ENCODE results near the gene SLC25A24.
"Not testable (repeated sequence)": the region's sequence is repeated elsewhere in the genome, so short reads cannot be mapped to it uniquely, and the experiment has no call there.

Gene SLC25A24

DNA sequence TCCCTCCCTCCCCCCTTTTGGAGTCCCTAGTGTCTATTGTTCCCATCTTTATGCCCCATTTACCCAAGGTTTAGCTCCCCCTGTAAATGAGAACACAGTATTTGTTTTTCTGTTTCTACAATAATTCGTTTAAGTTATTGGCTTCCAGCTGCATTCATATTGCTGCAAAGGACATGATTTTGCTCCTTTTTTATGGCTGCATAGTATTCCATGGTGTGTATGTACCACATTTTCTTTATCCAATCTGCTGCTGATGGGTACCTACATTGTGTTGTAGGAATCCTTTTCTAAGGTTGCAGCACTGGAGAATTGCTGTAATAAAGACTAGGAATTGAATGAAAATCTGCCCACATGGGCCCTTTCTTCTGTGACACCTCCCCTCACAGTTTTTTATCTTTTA lies 6.8 kb downstream of the SLC25A24 start:
- DNase-seq: no peak

DNA sequence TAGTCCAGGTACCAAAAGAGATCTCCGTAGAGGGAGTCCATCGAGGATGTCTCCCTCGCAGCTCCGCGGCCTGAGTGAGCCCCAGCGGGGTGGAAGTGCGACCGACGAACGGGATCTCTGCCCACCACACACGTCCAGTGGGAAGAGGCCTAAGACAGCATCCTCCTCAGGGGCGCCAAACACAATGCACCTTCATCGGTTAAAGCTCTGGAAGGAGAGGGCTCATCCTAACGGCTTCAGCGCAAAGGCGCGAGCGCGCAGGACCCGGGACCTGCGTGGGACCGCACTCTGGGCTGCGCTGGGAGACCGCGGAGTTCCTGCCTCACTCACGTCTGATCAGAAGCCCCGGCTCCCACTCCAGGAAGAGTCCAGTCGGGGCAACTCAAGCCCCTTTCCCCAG lies 7.6 kb downstream of the SLC25A24 start:
- no peak for DNase-seq

DNA sequence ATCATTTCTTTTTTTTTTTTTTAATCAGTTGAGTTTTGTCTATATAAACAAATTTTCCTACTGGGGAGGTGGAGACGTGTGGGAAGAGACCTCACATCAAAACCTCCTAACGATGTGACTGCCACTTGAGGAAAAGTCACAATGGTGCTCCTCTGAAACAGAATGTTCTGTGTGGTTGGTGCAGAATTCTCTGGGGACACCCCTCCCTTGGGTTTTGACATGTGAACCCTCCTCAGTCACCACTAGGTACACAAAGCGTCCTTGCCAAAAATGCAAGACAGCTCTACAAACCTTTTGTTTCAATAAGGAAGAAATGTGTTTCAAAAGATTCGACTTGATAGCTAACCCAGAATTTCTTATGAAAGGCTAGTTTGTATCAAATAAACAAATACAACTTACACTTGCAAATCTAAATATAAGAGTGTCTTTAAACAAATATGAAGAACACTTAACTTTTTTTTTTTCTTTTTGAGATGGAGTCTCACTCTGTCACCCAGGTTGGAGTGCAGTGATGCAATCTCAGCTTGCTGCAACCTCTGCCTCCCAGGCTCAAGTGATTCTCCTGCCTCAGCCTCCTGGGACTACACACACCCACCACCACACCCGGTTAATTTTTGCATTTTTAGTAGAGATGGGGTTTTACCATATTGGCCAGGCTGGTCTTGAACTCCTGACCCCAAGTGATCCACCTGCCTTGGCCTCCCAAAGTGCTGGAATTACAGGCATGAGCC lies 9.3 kb downstream of the SLC25A24 start:
- no peak for DNase-seq

DNA sequence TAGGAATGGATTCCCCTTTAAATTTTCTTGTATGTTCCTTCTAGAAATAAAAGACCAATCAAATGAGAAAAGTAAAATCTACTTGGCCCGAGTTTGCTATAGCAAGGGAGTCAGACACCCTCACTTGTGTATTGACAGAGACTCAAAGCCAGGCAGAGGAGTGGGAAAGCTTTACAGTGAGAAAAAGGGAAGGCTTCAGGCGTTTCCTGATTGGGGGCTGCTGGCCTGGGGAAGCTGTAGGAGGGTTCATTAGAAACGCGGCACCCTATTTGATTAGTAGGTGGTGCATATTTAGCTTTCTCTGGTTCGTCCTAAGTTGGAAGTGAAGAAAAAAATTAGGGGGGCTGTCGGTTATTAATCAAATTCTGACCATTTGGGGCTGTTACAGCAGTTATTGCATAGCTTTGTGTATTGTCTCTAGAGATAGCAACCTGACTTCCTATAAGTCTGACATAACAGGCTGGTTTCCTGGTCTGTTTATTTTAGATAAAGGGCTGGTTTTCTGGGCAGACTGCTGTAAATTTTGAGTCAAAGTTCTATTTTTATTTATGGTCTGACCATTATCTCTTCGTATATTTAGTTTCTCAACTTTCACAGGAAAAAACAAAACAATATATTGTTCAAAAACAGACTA lies 10.0 kb downstream of the SLC25A24 start:
- DNase-seq: no peak

DNA sequence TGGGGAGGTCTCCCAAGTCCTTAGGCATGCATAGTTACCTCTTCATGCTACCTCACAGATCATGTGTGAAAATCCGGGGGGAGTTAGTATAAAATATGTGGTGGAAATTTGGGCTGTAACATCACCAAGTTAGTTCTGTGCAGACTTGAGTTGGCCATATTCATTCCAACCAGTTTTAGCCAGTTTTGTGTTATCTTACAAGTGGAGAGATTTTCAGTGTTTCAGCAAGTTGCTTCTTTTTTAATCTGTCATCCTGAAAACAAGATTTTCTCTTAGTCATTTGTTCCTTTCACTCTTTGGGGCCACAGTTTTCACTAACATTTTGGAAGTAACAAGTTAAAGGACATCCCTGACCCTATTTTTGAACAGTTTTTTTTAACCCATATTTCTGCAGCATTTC lies 11.3 kb downstream of the SLC25A24 start:
- DNase-seq: no peak

DNA sequence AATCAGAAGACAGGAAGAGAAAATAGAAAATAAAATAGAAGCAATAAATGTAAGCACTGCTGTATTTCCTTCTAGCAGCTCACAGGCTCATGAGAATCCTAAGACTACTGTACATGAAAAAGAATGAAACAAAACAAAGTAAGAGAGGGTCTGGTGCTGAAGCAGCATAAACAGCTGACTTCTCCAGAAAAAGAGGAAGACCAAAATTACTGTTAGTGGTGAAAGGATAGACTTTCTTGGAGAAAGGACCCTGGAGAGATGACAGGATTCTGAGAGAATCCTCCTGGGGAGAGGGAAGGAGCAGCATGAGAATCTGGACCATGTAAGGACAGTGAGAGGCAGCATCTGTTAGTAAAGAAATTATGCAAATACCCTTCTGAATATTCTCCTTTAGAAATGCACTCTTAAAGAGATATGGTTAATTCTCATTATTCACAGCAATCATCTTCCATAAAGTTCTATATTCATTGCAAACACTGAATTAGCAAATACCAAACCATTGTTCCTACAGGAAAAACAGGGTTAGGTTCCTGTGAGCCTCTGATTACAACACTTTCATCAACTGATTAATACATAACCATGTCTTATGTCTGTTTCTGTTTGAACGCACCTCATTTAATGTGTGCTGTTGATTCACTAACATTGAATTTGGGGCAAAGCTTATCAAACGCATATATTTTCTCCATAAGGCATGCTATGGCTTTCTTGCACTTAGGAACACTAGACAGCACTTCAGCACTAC lies 17.0 kb downstream of the SLC25A24 start:
- DNase-seq: no peak

DNA sequence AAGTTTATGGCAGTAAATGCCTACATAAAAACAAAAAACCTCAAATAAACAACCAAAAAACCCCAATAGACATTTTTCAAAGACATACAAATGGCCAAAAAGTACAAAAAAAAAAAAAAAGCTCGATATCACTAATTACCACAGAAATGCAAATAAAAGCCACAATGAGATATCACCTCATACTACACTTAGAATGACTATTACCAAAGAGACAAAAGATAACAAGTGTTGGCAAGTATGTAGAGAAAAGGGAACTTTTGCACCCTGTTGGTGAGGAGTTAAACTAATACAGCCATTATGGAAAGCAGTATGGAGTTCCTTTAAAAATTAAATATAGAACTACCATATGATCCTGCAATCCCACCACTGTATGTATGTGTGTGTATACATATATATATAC lies 21.1 kb downstream of the SLC25A24 start:
- no peak for DNase-seq

DNA sequence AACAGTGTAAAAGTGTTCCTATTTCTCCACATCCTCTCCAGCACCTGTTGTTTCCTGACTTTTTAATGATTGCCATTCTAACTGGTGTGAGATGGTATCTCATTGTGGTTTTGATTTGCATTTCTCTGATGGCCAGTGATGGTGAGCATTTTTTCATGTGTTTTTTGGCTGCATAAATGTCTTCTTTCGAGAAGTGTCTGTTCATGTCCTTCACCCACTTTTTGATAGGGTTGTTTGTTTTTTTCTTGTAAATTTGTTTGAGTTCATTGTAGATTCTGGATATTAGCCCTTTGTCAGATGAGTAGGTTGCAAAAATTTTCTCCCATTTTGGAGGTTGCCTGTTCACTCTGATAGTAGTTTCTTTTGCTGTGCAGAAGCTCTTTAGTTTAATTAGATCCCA lies 37.7 kb downstream of the SLC25A24 start:
- not testable (repeated sequence) for DNase-seq

DNA sequence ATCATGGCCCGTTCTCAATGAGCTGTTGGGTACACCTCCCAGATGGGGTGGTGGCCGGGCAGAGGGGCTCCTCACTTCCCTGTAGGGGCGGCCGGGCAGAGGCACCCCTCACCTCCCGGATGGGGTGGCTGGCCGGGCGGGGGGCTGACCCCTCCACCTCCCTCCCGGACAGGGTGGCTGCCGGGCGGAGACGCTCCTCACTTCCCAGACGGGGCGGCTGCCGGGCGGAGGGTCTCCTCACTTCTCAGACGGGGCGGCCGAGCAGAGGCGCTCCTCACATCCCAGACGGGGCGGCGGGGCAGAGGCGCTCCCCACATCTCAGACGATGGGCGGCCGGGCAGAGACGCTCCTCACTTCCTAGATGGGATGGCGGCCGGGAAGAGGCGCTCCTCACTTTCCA lies 40.2 kb downstream of the SLC25A24 start:
- DNase-seq: not testable (repeated sequence)

DNA sequence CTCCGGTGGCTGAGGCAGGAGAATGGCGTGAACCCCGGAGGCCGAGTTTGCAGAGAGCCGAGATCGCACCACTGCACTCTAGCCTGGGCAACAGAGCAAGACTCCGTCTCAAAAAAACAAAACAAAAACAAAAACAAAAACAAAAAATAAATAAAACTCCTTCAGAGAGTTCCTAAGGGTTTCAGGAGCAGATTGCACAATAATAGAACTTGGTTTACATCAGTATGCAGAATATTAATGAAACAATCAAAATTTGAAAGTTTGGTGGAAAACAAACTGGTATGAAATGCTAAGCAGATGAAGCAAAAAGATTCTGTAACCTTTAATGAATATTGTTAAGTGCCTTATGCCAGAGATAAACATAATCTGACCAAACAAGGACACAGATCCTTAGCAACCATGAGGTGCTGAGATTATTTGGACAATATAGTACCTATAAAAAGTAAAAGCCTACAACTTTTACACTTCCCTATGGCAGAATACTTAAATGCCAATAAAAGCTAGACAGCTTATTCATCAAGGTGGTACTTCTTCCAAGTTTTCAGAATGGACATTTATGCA lies 41.2 kb downstream of the SLC25A24 start:
- DNase-seq: no peak

DNA sequence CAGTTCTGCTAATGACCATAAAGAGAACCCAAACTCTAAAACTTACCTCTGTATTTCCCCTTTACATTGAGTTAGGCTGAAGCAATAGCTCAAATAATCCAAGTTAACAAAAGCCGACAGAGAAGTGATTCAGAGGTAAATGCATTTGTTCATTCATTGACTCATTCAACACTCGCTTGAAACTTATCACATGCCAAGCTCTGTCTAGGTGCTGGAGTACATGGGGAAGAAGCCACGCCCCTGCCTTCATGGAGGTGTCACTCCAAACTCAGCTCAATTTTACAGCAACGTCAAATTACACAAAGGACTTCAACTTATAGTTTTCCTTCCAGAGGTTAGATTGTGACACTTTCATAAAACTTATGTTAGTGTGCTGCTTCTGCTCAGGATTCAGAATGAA lies 45.8 kb downstream of the SLC25A24 start:
- DNase-seq: no peak

DNA sequence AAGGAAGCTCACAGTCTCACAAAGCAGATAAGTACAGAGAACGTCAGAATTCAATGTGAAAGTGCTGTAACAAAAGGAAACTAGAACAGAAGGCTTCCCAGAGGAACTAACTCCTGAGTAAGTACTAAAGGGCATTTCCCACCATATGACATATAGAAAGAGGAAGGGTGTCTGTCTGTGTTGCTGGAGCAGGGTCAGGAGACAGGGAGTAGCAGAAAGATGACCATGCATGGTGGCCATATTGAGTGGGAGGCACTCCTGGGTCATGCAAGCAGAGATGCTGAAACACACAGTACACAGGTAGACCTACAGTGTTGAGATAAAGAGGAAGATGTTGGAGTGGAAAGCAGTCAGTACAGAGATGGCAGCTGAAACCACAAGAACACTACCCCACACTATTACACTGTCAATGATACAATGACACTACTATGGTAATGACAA lies 47.3 kb downstream of the SLC25A24 start:
- no peak for DNase-seq

DNA sequence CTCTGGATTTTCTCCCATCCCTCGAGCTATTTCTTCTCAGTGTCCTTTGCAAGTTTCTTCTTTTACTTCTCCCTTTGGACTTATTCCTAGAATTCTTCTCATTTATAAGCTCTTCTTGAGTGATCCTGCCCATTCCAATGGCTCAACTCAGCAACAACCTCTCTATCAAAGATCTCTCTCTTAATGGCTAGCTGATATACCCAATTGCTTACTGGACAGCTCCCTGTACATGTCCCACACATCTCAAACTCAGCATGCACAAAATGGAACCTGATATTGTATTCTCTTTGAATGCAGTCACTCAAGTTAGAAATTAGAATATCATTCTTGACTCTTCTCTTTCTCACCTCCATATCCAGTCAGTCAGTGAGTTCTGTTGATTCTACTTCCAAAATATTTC lies 48.6 kb downstream of the SLC25A24 start:
- DNase-seq: no peak

DNA sequence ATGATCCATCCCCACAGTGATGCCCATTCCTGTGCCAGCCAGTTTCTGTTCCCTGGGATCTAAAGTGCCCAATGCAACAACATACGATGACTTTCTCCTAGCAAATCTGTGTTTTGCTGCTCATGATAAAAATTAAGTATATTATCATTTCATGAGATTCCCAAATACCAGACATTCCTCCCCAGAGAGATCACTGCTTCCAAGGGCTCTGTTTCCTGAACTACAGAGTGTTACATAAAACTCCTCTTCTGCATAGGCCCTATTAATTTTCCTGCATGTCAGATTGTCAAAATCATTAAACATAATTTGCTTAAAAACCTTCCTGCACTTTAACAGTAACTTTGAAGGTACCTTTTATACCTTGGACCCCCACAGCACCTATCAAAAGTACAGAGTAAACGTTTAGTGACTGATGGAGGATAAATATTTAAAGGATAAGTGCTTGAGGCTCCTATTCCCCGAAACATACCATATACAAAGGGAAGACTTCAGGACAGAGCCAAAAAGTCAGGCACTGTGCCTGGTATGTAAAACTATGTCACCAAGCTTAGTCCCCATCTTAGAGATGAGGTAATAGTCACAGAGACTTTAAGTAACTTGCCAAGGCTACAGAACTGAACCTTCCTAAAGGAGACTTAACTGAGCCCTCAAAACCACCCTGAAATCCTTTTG lies 50.2 kb downstream of the SLC25A24 start:
- DNase-seq: no peak

DNA sequence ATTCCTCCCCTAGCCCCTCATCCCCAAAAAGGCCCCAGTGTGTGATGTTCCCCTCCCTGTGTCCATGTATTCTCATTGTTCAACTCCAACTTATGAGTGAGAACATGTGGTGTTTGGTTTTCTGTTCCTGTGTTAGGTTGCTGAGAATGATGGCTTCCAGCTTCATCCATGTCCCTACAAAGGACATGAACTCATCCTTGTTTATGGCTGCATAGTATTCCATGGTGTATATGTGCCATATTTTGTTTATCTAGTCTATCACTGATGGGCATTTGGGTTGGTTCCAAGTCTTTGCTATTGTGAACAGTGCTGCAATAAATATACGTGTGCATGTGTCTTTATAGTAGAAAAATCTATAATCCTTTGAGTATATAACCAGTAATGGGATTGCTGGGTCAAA lies 55.6 kb downstream of the SLC25A24 start:
- DNase-seq: not testable (repeated sequence)

DNA sequence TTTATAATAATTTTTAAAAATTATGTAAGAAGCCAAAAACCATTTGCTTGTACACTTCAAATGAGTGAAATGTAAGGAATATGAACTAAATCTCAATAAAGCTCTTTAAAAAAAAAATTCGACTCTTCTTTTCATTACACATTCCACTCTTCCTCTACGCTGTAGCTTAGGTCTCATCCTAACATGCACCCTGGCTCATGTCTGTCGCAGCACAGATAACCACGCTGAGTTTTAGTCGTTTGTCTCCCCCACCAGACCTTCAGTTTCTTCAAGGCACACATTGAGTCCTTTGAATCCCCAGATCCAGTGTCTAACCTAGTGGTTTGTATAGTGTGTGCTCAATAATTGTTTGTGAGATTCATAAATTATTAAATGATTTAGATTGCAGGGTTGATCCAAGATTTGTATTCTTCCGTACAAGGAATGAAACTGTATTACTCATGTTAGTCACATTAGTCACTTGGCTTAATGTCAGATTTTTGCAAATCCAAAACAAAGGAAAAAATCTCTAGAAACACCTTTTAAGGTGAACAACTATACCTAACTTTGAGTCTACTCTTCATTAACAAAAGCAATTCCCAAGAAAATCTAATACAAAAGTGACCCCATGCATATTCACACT lies 57.3 kb downstream of the SLC25A24 start:
- DNase-seq: no peak

DNA sequence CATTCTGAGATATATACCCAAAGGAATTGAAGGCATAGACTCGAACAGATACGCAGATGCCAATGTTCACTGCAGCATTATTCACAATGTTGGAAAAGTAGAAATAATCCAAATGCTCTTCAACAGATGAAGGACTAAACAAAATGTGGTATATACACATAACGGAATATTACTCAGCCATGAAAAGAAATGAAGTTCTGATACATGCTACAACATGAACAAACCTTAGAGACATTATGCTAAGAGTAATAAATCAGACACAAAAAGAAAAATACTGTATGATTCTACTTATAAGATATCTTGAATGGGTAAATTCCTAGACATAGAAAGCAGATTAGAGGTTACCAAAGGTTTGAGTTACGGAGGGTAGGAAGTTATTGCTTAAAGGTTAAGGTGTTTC lies 57.9 kb downstream of the SLC25A24 start:
- no peak for DNase-seq

DNA sequence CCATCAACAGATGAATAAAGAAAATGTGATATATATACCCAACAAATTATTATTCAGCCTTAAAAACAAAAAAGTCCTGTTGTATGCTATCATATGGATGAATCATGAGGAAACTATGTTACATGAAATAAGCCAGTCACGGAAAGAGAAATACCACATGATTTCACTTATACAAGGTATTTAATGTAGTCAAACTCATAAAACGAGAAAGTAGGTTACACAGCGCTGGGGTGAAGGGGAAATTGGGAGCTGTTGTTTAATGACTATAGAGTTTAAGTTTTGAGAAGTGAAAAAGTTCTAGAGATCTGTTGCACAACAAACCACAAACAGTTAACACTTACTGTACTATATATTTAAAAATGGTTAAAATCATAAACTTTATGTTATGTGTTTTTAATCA lies 58.5 kb downstream of the SLC25A24 start:
- no peak for DNase-seq

DNA sequence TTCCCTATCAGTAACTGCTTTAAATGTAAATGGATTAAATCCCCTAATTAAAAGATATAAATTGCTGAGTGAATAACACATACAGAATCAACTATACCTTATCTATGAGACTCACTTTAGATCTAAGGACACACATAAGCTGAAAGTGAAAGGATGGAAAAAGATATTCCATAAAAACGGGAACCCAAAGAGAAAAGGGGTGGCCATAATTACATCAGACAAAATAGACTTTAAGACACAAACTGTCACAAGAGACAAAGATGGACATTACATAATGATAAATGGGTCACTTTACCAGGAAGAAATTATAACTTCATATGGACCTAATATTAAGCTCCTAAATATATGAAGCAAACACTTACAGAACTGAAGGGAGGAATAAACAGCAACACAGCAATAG lies 59.2 kb downstream of the SLC25A24 start:
- DNase-seq: no peak

DNA sequence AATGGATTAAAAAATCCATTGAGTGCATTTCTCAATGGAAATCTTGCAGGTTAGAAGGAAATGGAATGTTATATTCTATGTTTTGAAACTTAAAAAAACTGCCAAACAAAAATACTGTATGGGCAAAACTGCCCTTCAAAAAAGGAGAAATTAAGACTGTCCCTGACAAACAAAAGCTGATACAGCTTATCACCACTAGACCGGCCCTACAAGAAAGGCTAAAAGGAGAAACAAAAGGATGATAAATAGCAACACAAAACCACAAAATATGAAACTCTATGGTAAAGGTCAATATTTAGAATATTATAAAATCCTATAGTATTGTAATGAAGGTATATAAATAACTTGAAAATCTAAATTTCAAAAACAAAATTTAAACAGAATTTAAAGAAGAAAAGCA lies 60.0 kb downstream of the SLC25A24 start:
- no peak for DNase-seq

DNA sequence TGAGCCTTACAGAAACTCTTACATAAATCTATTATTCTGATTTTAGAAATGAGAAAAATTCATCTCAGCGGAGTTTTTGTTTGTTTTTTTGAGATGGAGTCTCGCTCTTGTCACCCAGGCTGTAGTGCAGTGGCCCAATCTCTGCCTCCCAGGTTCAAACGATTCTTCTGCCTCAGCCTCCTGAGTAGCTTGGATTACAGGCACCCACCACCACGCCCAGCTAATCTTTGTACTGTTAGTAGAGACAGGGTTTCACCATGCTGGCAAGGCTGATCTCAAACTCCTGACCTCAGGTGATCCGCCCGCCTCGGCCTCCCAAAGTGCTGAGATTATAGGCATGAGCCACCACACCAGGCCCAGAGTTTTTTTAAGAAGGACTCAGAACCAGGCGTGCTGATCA lies 60.6 kb downstream of the SLC25A24 start:
- DNase-seq: not testable (repeated sequence)

DNA sequence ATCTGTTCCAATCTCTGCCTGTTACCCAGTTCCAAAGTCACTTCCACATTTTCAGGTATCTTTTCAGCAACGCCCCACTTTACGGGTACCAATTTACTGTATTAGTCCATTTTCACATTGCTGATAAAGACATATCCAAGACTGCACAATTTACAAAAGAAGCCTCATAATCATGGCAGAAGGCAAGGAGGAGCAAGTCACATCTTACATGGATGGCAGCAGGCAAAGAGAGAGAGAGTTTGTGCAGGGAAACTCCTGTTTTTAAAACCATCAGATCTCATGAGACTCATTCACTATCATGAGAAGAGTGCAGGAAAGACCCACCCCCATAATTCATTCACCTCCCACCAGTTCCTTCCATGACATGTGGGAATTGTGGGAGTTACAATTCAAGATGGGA lies 67.0 kb downstream of the SLC25A24 start:
- not testable (repeated sequence) for DNase-seq

DNA sequence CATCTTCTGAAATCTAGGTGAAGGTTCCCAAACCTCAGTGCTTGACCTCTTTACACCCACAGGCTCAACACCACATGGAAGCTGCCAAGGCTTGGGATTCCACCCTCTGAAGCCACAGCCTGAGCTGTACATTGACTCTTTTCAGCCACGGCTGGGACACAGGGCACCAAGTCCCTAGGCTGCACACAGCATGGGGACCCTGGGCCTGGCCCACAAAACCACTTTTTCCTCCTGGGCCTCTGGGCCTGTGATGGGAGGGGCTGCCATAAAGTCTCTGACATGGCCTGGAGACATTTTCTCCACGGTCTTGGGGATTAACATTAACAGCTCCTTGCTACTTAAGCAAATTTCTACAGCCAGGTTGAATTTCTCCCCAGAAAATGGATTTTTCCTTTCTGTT lies 67.8 kb downstream of the SLC25A24 start:
- DNase-seq: not testable (repeated sequence)
